Lower leg skin (tissue), 4 donors: ENCODE data around the gene GRB14. TPM values are rescaled to one million over a fixed set of nuclear protein-coding genes. Genes with fewer than 3 reads are reported as not detected.

Source experiments
- DNase-seq, 2 donors: peaks; one replicate each; pipeline ENCODE4 v3.0.0-alpha.2; 2019; ENCODE audit warnings: low spot score in 2 of 2
- H3K4me3 ChIP-seq: fragments of 200-600 bp; sonication (generic); 2 replicates; pipeline ENCODE4 v1.5.1; 2017; ENCODE audit warnings: mild to moderate bottlenecking, low read depth; ENCODE audit not compliant: poor library complexity, severe bottlenecking
- CTCF ChIP-seq, 3 donors: fragments of 450-650 bp; IDR thresholded peaks; one replicate each; pipeline ENCODE4 v1.5.1; 2016; ENCODE audit warnings: antibody characterized with exemption in 3 of 3, mild to moderate bottlenecking in 3 of 3, moderate library complexity in 2 of 3
- POLR2A ChIP-seq, 2 donors: fragments of 450-650 bp; IDR thresholded peaks; one replicate each; pipeline ENCODE4 v1.6.1; 2016 to 2017; ENCODE audit warnings: antibody characterized with exemption in 2 of 2, mild to moderate bottlenecking in 1 of 2, moderate library complexity in 1 of 2
- WGBS, 2 donors: methylation state at CpG; one replicate each; pipeline ENCODE4 v1.1.5; 2018; 5-methylcytosine and 5-hydroxymethylcytosine counted together
- intact Hi-C: fragments of 100-400 bp; cut with DNase I; formaldehyde crosslinking; loops from one replicate; pipeline ENCODE4 v1.15.0; 2023; ENCODE audit warnings: low total_unique reads
- total RNA-seq, 4 donors: library from RNA; depleted of rRNA; stranded (reverse); fragments of >200 nt; gene quantifications; one replicate each; pipeline ENCODE4 v1.1.0, GENCODE V29; 2016

The GRB14 gene
- total RNA-seq, 4 donors from 2014 or later: 0.13 to 7.5 (median 4.6) TPM

- no peak for TF ChIP-seq POLR2A (IDR thresholded peaks at IDR 0.05)
- TF ChIP-seq CTCF (IDR thresholded peaks at IDR 0.05): no peak
- 49 to 52% methylated on average over 2 of the region's 2 CpGs for WGBS, 2 donors
- intact Hi-C loops: no loop called here
- DNase-seq: no peak
- H3K4me3 ChIP-seq: no peak overlapping the region
Measured at GRCh38 chr2:164606557-164606956, 14.7 kb downstream of the GRB14 start.

GRCh38 chr2:164605295-164605694 is 16.0 kb downstream of the GRB14 start:
- no peak for TF ChIP-seq POLR2A (IDR thresholded peaks at IDR 0.05)
- TF ChIP-seq CTCF (IDR thresholded peaks at IDR 0.05): no peak
- H3K4me3 ChIP-seq: no peak overlapping the region
- intact Hi-C loops: no loop called here
- 64 to 85% methylated on average over 2 of the region's 2 CpGs for WGBS, 2 donors
- no peak for DNase-seq

- H3K4me3 ChIP-seq: no peak overlapping the region
- DNase-seq: no peak
- no peak for TF ChIP-seq POLR2A (IDR thresholded peaks at IDR 0.05)
- TF ChIP-seq CTCF (IDR thresholded peaks at IDR 0.05): no peak
- WGBS, 2 donors: 32 to 43% methylated on average over 1 of the region's 1 CpG
- intact Hi-C loops: no loop called here
Measured at GRCh38 chr2:164600763-164601162, 20.5 kb downstream of the GRB14 start.

- DNase-seq: no peak
Measured at GRCh38 chr2:164599954-164600589, 21.2 kb downstream of the GRB14 start.

GRCh38 chr2:164597983-164598382 is 23.3 kb downstream of the GRB14 start:
- intact Hi-C loops: no loop called here
- H3K4me3 ChIP-seq: no peak overlapping the region
- 30 to 41% methylated on average over 2 of the region's 2 CpGs for WGBS, 2 donors
- DNase-seq: no peak
- TF ChIP-seq CTCF (IDR thresholded peaks at IDR 0.05) (no peak), POLR2A (IDR thresholded peaks at IDR 0.05) (no peak)

More at GRCh38 chr2:164599954-164600589, 21.2 kb downstream of the GRB14 start:
- 40 to 41% methylated on average over 3 of the region's 3 CpGs for WGBS, 2 donors
- intact Hi-C loops: no loop called here
- TF ChIP-seq POLR2A (IDR thresholded peaks at IDR 0.05): no peak
- no peak for TF ChIP-seq CTCF (IDR thresholded peaks at IDR 0.05)
- no peak overlapping the region for H3K4me3 ChIP-seq

GRCh38 chr2:164595031-164595430 is 26.3 kb downstream of the GRB14 start:
- no peak overlapping the region for H3K4me3 ChIP-seq
- TF ChIP-seq POLR2A (IDR thresholded peaks at IDR 0.05) (no peak), CTCF (IDR thresholded peaks at IDR 0.05) (no peak)
- 91 to 97% methylated on average over 1 of the region's 1 CpG for WGBS, 2 donors
- intact Hi-C loops: no loop called here
- no peak for DNase-seq
